ENCODE measurements around the gene ADAR.
A peak's percentile ranks its signal among the peaks of the same experiment; 100 is the strongest.

The ADAR gene

GRCh38 chr1:154557248-154557938 lies 50.6 kb downstream of the ADAR start:
- no peak for DNase-seq

GRCh38 chr1:154556422-154556821 lies 51.6 kb downstream of the ADAR start:
- DNase-seq = no peak

GRCh38 chr1:154553056-154554030 lies 54.6 kb downstream of the ADAR start:
- no peak for DNase-seq

GRCh38 chr1:154552036-154552435 lies 56.0 kb downstream of the ADAR start:
- DNase-seq = no peak

- DNase-seq = no peak
These were observed 56.5 kb downstream of the ADAR start for GRCh38 chr1:154551474-154551873.

- DNase-seq = no peak
These were observed 57.3 kb downstream of the ADAR start for GRCh38 chr1:154550657-154551056.

GRCh38 chr1:154550070-154550469 lies 57.9 kb downstream of the ADAR start:
- no peak for DNase-seq

- no peak for DNase-seq
These were observed 58.7 kb downstream of the ADAR start for GRCh38 chr1:154549202-154549770.

GRCh38 chr1:154548028-154548427 lies 60.0 kb downstream of the ADAR start:
- no peak for DNase-seq

- no peak for DNase-seq
These were observed 60.8 kb downstream of the ADAR start for GRCh38 chr1:154547105-154547732.

- DNase-seq = peak; percentile 50 to 63
These were observed 61.5 kb downstream of the ADAR start for GRCh38 chr1:154546264-154547063.

GRCh38 chr1:154541231-154541630 lies 66.8 kb downstream of the ADAR start:
- DNase-seq = no peak

GRCh38 chr1:154539486-154540483 lies 68.2 kb downstream of the ADAR start:
- no peak for DNase-seq

GRCh38 chr1:154536570-154536969 lies 71.4 kb downstream of the ADAR start:
- no peak for DNase-seq

- peak in 1 of 2 donors; percentile 14 for DNase-seq
These were observed 73.8 kb downstream of the ADAR start for GRCh38 chr1:154533952-154534844.
